ENCODE measurements around the gene TERT.
A peak's percentile ranks its signal among the peaks of the same experiment; 100 is the strongest.

TERT gene

GRCh38 chr5:1259806-1260480 is 34.9 kb downstream of the TERT start:
- DNase-seq (ENCODE audit: low spot score): no peak

DNA sequence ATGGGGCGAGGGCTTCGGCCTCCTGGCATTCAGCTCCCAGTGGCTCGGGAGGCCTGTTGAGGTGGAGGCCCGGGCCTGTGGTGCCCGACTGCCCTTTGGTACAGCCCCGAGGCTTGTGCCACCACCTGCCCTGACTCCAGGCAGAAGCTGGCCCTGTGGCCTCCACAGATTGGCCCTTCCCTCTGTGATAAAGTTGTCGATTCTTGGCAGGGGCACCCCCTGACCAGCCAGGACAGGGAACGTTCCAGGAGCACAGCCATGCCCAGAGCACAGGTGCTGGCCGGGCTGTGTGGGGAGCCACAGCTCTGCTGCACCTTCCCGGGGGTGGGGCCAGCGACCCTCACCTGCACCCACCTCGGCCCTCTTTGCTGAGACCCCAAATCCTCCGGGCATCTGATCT is 37.0 kb downstream of the TERT start:
- DNase-seq (ENCODE audit: low spot score): no peak

DNA sequence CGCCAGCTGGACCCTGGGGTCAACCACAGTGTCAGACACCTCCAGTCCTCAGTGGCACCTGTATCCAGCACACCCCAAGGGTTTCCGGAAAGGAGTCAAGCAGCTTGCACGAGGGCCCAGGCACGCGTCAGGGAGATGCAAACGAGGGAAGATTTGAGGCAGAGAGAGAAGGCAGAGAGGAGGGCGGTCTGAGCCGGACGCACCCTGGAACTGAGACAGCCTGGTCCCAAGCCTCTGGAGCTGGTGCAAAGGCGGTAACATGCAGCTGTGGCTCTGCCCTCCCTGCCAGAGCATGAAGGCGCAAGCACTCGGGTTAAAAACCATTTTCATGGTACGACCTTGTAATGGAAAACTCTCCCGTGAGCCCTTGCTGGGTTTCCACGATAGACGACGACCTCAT is 37.5 kb downstream of the TERT start:
- no peak for DNase-seq (ENCODE audit: low spot score)

DNA sequence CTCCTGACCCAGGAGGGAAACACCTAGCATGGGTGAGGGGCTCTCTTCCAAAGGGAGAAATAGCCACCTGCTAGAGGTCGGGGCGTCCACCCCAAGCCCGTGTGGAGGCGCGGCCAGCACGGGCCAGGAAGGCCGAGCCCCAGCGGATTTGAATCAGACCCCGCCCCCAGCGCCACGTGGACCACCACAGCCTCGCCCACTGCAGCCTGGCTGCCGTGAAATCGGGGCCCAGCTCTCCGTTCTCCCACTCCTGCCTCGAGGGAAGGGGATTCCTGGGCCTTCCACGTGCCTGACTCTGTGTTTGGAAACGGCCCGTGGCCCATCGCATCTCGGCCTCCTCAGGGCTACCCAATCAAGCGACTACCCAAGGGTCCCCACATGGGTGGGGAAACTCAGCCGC is 38.1 kb downstream of the TERT start:
- DNase-seq (ENCODE audit: low spot score): no peak

DNA sequence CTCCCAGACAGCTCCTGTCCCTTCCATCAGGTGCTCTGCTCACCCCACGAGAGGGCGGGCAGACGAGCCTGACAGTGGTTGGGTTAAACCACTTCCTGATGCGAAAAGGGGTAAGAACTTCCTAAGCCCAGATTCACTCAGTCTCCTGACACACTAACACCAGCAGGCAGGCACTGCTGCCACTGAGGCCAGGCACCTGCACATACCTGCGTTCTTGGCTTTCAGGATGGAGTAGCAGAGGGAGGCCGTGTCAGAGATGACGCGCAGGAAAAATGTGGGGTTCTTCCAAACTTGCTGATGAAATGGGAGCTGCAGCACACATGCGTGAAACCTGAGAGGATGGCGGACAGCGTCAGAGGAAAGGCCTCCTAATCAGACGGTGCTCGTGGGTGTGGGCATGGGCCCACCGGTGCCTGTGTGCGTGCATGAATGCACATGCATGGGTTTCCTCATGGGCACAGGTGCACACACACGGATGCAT is 39.7 kb downstream of the TERT start:
- no peak for DNase-seq (ENCODE audit: low spot score)

DNA sequence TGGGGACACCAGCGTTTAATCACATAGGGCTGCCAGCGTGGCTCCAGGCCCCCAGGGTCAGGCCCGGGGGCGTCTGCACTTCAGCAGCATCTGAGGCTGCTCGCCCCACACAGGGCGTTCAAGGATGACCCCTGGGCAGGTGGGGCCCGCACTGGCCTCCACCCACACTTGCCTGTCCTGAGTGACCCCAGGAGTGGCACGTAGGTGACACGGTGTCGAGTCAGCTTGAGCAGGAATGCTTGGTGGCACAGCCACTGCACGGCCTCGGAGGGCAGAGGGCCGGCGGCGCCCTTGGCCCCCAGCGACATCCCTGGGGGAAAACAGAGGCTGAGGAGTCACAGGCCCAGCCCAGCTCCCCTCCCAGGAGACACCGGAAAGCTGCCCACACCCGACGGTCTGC is 40.7 kb downstream of the TERT start:
- DNase-seq (ENCODE audit: low spot score): no peak

- no peak for DNase-seq (ENCODE audit: low spot score)
Observed at GRCh38 chr5:1253456-1254105, 41.3 kb downstream of the TERT start.

DNA sequence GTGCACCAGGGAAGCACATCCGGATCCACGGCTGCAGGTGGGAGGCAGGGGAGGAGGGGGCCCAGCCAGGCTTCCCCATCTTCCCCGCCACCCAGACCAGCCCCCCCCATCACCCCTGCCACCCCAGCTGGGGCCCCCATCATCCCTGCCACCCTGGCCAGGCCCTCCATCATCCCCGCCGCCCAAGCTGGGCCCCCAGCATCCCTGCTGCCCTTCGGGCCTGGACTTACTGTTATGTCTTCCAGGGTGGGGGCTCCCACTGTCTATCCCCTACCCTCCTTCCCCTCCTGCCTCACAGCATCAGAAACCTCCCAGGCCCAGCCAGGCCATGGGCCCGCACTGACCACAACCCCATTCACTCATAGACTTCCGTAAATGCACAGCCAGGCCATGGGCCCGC is 42.2 kb downstream of the TERT start:
- DNase-seq (ENCODE audit: low spot score): no peak

DNA sequence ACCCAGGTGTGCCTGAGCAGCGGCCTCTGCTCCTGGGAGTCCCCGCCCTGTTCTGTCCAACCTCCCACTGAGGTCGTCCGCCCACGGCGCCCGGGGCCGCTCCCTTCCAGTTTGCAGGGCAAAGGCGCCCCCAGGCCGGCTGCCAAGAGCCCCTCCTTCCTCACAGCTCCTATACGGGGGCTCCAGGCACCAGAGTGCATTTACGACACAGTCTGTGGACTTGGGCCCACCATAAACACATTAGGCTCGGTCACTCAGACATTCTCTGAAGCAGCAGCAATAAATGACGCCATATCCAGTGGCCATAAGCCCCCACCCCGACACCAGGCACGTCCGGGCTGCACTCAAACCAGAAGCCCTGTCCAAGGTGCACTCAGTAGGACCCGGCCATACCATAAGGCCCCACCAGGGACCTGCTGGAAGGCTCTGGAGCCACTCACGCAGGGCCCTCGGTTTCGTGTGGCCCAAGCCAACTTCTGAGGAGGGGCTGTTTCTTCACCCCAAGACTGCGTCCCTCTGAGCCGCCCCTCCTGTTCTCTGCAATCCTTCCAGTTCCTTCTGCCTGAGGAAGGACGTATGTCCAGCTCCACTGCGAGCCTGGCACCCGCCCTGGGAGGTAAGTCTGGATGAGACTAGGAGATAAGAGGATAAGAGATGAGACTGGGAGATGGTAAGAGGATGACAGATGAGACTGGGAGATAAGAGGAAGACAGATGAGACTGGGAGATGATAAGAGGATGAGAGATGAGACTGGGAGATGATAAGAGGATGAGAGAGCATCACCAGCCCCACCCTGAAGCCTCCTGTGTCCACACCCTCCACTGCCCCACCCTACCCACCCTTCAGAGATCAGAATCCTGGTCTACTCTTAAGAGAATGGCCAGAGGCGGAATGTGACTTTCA is 42.9 kb downstream of the TERT start:
- DNase-seq (ENCODE audit: low spot score): no peak

DNA sequence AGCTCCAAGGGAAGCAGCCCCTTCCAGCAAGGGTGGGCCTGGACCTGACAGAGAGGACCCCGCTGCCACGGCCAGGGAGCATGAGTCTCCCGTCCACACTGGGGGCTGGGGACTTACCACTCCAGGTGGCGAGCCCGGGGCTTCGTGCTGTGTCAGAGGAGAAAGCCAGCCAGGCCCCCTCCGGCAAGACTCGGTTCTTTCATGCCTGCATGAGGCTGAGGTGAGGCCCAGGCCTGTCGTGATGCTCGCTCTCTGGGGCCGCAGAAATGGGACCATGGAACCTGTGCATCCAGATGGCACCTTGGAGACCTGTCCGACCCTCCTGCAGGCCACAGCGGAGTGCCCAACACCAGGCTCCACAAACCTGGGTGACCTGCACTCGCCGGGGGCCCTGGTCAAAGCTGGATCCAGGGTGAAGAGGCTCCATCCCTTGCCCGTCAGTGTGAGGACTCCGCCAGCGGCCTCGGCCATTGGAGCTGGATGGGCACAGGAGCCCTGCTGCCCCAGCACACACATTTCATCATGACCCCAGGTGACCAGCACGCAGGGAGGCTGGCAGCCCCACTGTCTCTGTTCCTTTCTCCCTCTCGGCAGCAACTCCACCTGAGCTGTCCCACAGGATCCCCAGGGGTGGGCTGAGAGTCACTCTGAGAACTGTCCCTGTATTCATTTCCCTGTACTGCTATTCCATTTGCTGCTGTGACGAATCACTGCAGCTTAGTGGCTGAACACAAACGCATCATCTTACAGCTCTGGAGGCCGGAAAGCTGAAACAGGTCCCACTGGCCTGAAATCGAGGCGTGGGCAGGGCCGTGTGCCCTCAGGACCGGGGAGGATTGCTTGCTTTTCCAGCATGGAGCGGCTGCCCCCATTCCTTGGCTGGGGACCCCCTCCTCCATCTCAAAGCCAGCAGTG is 45.2 kb downstream of the TERT start:
- DNase-seq (ENCODE audit: low spot score): no peak

- no peak for DNase-seq (ENCODE audit: low spot score)
Observed at GRCh38 chr5:1247811-1248210, 47.1 kb downstream of the TERT start.

- DNase-seq (ENCODE audit: low spot score): peak; percentile 85
Observed at GRCh38 chr5:1246711-1247431, 48.0 kb downstream of the TERT start.

DNA sequence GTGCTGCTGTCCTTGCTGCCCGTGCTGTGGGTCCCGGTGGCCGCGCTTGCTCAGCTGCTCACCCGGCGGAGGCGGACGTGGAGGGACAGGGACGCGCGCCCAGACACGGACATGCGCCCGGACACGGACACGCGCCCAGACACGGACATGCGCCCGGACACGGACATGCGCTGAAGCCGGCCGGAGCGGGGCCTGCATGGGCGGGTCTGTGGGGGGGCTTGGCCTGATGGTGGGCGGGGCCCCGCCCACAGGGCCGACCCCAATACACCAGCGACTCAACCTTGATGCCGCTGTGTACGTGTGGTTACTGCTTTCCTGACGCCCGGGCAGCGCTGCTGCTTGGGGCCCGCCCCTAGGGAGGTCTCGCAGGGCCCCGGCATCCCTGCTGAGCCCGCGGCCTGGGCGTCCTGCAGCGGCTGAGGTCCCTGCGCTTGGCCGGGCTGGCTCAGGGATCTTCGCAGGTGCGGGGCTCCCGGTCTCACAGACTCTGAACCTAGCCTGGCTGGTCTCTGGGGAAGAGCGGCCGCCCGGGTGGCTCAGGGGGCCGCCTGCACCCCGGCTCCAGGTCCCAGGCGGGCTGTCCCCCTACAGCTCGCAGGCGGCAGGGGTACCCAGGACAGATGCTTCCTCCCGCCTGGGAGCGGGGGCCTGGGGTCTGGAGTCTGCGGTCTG is 48.8 kb downstream of the TERT start:
- no peak for DNase-seq (ENCODE audit: low spot score)

DNA sequence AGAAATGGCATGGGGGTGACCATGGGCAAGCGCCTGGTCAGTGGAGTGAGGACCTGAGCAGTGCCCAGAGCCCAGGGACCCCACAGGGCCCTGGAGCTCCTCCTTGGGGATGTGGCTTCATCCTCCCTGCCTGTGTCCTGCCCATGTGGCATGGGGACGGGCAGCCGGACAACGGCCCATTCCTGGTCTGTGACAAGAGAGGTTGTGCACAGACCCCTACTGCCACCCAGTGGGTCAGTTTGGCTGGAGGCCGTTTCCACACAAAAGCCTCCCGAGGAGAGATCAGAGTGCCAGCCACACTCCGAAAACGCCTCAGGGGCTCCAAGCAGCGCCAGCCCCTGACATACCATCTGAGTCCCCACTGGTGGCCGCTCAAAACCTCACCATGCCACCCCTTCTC is 49.9 kb downstream of the TERT start:
- DNase-seq (ENCODE audit: low spot score): no peak

- no peak for DNase-seq (ENCODE audit: low spot score)
Observed at GRCh38 chr5:1244255-1244654, 50.6 kb downstream of the TERT start.

DNA sequence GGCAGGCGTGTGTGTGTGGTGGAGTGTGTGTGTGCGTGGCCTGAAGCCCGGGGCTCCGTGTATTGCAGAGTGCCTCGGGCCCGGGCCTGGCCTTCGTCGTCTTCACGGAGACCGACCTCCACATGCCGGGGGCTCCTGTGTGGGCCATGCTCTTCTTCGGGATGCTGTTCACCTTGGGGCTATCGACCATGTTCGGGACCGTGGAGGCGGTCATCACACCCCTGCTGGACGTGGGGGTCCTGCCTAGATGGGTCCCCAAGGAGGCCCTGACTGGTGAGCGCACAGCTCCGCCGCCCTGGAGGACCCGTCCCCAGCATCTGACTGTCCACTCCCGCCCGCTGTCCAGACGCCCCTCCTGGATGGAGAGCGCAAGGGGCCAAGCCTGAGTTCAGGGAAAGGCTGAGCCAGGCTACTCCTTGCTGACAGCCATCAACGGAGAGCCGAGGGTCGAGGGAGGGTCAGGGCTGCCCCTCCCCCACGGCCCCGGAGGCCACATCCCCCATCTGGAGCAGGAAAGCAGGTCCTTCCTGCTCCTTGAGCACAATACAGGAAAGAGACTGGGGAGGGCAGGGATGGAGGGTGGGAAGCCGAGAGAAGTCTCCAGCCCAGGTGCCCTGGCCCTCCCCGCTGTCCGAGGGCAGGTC is 51.3 kb downstream of the TERT start:
- no peak for DNase-seq (ENCODE audit: low spot score)

- no peak for DNase-seq (ENCODE audit: low spot score)
Observed at GRCh38 chr5:1242733-1243486, 52.0 kb downstream of the TERT start.

DNA sequence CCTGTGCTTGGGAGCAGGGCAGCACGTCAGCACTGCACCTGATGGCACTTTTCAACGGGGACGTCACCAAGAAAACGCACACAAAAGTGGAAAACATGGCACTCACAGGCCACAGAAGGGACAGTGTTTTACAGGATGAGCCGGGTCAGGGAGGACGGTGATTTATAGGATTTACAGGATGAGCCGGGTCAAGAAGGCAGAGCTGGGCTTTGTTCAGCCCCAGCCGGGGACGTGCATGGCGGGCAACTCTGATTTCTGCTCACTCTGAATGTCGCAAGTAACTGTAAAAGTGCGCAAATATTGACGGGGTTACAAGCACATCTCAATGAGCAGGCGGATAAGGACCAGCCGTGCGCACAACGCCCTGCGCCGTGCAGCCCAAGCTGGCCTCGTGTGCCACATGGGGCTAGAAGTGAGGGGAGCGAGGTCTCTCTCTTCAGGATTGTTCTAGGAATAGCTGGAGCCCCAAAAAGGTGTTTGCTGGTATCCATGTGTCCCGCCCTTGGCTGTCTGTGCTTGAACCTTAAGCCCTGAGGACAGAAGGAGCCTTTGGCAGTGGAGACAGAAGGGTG is 53.3 kb downstream of the TERT start:
- DNase-seq (ENCODE audit: low spot score): no peak
